ENCODE measurements around the gene APLP2.

DNA sequence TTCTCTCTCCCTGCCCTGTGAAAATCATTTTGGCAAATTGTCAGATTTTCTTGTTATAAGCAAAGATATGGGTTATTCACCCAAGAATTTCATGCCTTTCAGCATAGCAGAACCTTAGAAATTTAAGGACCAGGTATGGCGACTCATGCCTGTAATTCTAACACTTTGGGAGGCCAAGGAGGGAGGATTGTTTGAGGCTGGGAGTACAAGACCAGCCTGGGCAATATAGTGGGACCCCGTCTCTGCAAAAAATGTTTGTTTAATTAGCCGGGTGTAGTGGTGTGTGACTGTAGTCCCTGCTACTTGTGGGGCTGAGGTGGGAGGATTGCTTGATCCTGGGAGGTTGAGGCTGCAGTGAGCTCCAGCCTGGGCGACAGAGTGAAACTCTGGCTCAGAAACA is 27.6 kb downstream of the APLP2 start:
- TF ChIP-seq YY1 (IDR thresholded peaks at IDR 0.05; ENCODE audit: insufficient read depth, insufficient read length) (no peak), SUZ12 (IDR thresholded peaks at IDR 0.05; ENCODE audit: extremely low read depth, insufficient read depth, insufficient read length) (no peak)
